Testis (tissue), 3 donors: ENCODE data around the gene FSIP1. TPM values are rescaled to one million over a fixed set of nuclear protein-coding genes. Genes with fewer than 3 reads are reported as not detected.

Experiments used
- DNase-seq: peaks from one replicate; pipeline ENCODE4 v3.0.0-alpha.2; 2019
- H3K27ac ChIP-seq, 2 donors: fragments of 200-600 bp; sonication (generic); one replicate each; pipeline ENCODE4 v1.5.1; 2019
- H3K27me3 ChIP-seq: fragments of 200-600 bp; sonication (generic); one replicate; pipeline ENCODE4 v1.5.1; 2019
- H3K36me3 ChIP-seq: fragments of 200-600 bp; sonication (generic); one replicate; pipeline ENCODE4 v1.5.1; 2017; ENCODE audit warnings: low read depth; ENCODE audit errors: missing control alignments
- H3K4me1 ChIP-seq: fragments of 200-600 bp; sonication (generic); one replicate; pipeline ENCODE4 v1.5.1; 2019
- H3K4me3 ChIP-seq, 2 donors: fragments of 200-600 bp; sonication (generic); one replicate each; pipeline ENCODE4 v1.5.1; 2017 to 2019
- H3K9me3 ChIP-seq: fragments of 200-600 bp; sonication (generic); one replicate; pipeline ENCODE4 v1.5.1; 2017
- CTCF ChIP-seq, 3 experiments: fragments of 450-650 bp in 2 of 3; fragments of 200-600 bp in 1 of 3; sonication (generic) in 1 of 3; IDR thresholded peaks; one replicate each; pipeline ENCODE4 v1.5.1; 2016 to 2019; ENCODE audit warnings: antibody characterized with exemption in 3 of 3, mild to moderate bottlenecking in 2 of 3, moderate library complexity in 1 of 3
- POLR2A ChIP-seq: fragments of 450-650 bp; IDR thresholded peaks from one replicate; pipeline ENCODE4 v1.6.1; 2017; ENCODE audit warnings: antibody characterized with exemption, mild to moderate bottlenecking, moderate library complexity
- WGBS, 2 donors: methylation state at CpG; one replicate each; pipeline ENCODE4 v1.1.5; 2018; 5-methylcytosine and 5-hydroxymethylcytosine counted together
- intact Hi-C: fragments of 100-400 bp; cut with DNase I; formaldehyde crosslinking; loops from one replicate; pipeline ENCODE4 v1.15.1; 2023; ENCODE audit warnings: low total_unique reads
- polyA plus RNA-seq: library from polyadenylated mRNA; stranded (reverse); fragments of 350-450 nt; fragmentation: Illumina TruSeq; extraction: RNeasy Lipid Tissue Mini Kit (QIAGEN cat#74804); gene quantifications from one replicate; pipeline ENCODE4 v1.2.3, GENCODE V29; 2014; ENCODE audit warnings: low read depth, low replicate concordance; ENCODE audit not compliant: insufficient read depth
- total RNA-seq, 2 donors: library from RNA; depleted of rRNA; stranded (reverse); fragments of >200 nt; gene quantifications; one replicate each; pipeline ENCODE4 v1.2.3, GENCODE V29; 2016

The FSIP1 gene
- total and polyA plus RNA-seq, 3 donors from 2014 or later: 5.8 to 11.2 (median 8.2) TPM

GRCh38 chr15:39553947-39554693 is 228.5 kb downstream of the FSIP1 start:
- intact Hi-C loops: no loop called here
- Histone ChIP-seq H3K4me1 (no peaks in the 10 kb centered on the region), H3K27ac (no peak overlapping the region), H3K9me3 (no peaks in the 10 kb centered on the region), H3K36me3 (no peaks in the 10 kb centered on the region), H3K27me3 (no peaks in the 10 kb centered on the region), H3K4me3 (no peak overlapping the region)
- DNase-seq: no peak
- 46 to 53% methylated on average over 2 of the region's 2 CpGs for WGBS, 2 donors
- TF ChIP-seq CTCF (IDR thresholded peaks at IDR 0.05) (no peak), POLR2A (no peak)

DNA sequence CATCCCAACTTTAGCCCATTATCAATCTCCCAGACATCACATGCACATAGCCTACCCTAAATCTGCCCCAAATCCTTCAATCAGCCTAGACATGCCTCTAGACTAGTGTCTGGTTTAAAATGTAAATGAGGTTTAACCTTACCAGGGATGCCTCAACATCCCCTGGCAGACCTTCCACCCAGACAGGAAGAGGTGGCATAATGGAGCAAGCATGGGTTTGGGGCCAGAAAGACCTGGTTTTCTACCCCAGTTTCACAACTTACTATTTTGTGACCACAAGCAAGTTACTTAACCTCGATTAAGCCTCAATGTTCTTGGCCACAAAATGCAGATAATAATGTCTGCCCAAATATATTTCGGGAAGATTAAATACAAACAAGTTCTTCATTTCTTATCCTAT is 230.1 kb downstream of the FSIP1 start:
- Histone ChIP-seq H3K4me1 (no peaks in the 10 kb centered on the region), H3K36me3 (no peaks in the 10 kb centered on the region), H3K4me3 (no peak overlapping the region), H3K9me3 (no peaks in the 10 kb centered on the region), H3K27ac (no peak overlapping the region), H3K27me3 (no peaks in the 10 kb centered on the region)
- 73 to 75% methylated on average over 2 of the region's 2 CpGs for WGBS, 2 donors
- intact Hi-C loops: no loop called here
- no peak for DNase-seq
- no peak for TF ChIP-seq CTCF (IDR thresholded peaks at IDR 0.05)
- TF ChIP-seq POLR2A: no peak

DNA sequence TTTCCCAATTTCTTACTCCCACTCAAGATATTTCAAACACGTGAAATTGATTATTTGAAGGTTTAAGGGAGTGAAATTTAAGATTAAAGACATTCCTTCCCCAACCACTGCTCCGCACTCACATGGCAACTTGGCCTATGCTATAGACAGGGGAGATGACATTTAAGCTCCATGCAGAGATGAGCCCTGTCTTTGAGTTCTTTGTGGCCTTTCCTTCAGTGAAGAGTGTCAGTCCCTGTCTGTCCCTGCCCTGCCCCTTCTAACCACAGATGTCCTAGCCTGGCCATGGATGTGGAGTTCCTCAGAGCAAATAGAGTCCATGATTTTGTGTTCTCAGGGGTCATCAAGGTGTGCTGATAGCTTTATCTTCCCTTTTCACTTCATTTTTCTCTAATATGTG is 231.2 kb downstream of the FSIP1 start:
- Histone ChIP-seq H3K4me1 (no peaks in the 10 kb centered on the region), H3K9me3 (no peaks in the 10 kb centered on the region), H3K27me3 (no peaks in the 10 kb centered on the region), H3K36me3 (no peaks in the 10 kb centered on the region), H3K4me3 (no peak overlapping the region), H3K27ac (no peak overlapping the region)
- no peak for DNase-seq
- TF ChIP-seq CTCF (IDR thresholded peaks at IDR 0.05) (no peak), POLR2A (no peak)
- 90 to 92% methylated on average over 2 of the region's 2 CpGs for WGBS, 2 donors
- intact Hi-C loops: no loop called here

Other genes with a start within 250 kb of the FSIP1 start
- 10 to 100 TPM; 13.9 to 20.7 TPM for gene THBS1, start 201.8 kb downstream of the FSIP1 start, total RNA-seq
- 12.6 TPM for gene THBS1, start 201.8 kb downstream of the FSIP1 start, polyA plus RNA-seq
- 10 to 100 TPM; 22.0 to 34.1 TPM for gene GPR176, start 137.4 kb upstream of the FSIP1 start, total RNA-seq
- 23.1 TPM for gene GPR176, start 137.4 kb upstream of the FSIP1 start, polyA plus RNA-seq
- 10 to 100 TPM; 47.4 to 56.5 TPM for gene EIF2AK4, start 151.3 kb upstream of the FSIP1 start, total RNA-seq
- 22.4 TPM for gene EIF2AK4, start 151.3 kb upstream of the FSIP1 start, polyA plus RNA-seq